MCF 10A (cell line): ENCODE results near the gene VCX3A. TPM values are rescaled to one million over a fixed set of nuclear protein-coding genes. Genes with fewer than 3 reads are reported as not detected.

Source experiments
- BruUV-seq: library from RNA; stranded (reverse); fragments of 400-500 nt; replicated peaks from 2 replicates; lab custom pipeline; 2021; lab: Mats Ljungman, UMichigan
- CTCF ChIA-PET: fragments of 300-600 bp; sonication (Branson Sonifier 250); formaldehyde crosslinking; extraction: SDS; loops from one replicate; lab custom pipeline; 2021; ENCODE audit warnings: antibody characterized with exemption, inconsistent platforms; lab: Yijun Ruan, JAX
- POLR2A ChIA-PET: fragments of 300-600, 350-650 bp; sonication (Branson Sonifier 250); formaldehyde crosslinking; extraction: SDS; loops from one replicate; lab custom pipeline; 2020; ENCODE audit warnings: antibody characterized with exemption, inconsistent platforms; lab: Yijun Ruan, JAX
- DNase-seq: peaks from one replicate; pipeline ENCODE4 v3.0.0-alpha.2; 2018; ENCODE audit not compliant: unreplicated experiment
- H3K27ac Mint-ChIP-seq: one replicate; pipeline ENCODE4 v1.8.0; 2022; ENCODE audit warnings: mild to moderate bottlenecking, low read depth, mixed read lengths; ENCODE audit not compliant: unreplicated experiment
- H3K27me3 Mint-ChIP-seq: one replicate; pipeline ENCODE4 v1.8.0; 2022; ENCODE audit warnings: mixed read lengths; ENCODE audit not compliant: insufficient read depth, unreplicated experiment
- H3K36me3 Mint-ChIP-seq: one replicate; pipeline ENCODE4 v1.8.0; 2022; ENCODE audit warnings: mild to moderate bottlenecking, moderate library complexity, mixed read lengths; ENCODE audit not compliant: insufficient read depth, unreplicated experiment
- H3K4me1 Mint-ChIP-seq: one replicate; pipeline ENCODE4 v1.8.0; 2022; ENCODE audit warnings: mixed read lengths; ENCODE audit not compliant: insufficient read depth, unreplicated experiment
- H3K4me3 Mint-ChIP-seq: one replicate; pipeline ENCODE4 v1.8.0; 2022; ENCODE audit warnings: mild to moderate bottlenecking, moderate library complexity, mixed read lengths; ENCODE audit not compliant: unreplicated experiment
- H3K9me3 Mint-ChIP-seq: one replicate; pipeline ENCODE4 v1.8.0; 2022; ENCODE audit warnings: mixed read lengths; ENCODE audit not compliant: unreplicated experiment
- CTCF ChIP-seq: fragments of 200-600 bp; IDR thresholded peaks from one replicate; pipeline ENCODE4 v1.8.0; 2022; ENCODE audit warnings: antibody characterized with exemption, mild to moderate bottlenecking; ENCODE audit not compliant: unreplicated experiment
- intact Hi-C: fragments of 100-400 bp; cut with micrococcal nuclease; formaldehyde crosslinking; loops from 2 replicates; pipeline ENCODE4 v1.14.1; 2022
- total RNA-seq: library from RNA; stranded (reverse); gene quantifications from 2 replicates; pipeline ENCODE4 v1.2.3, GENCODE V29; 2022

VCX3A gene
- total RNA-seq, 1 experiment from 2014 or later = not detected

GRCh38 chrX:6550999-6551398, 16.1 kb upstream of the VCX3A start:
- no peak for TF ChIP-seq CTCF
- no TSS peak for BruUV-seq
- H3K27me3 Mint-ChIP-seq = no peaks in the 10 kb centered on the region
- H3K4me1 Mint-ChIP-seq = no peaks in the 10 kb centered on the region
- H3K27ac Mint-ChIP-seq = no peak overlapping the region
- H3K36me3 Mint-ChIP-seq = no peaks in the 10 kb centered on the region
- ChIA-PET CTCF (no interaction called here), POLR2A (no interaction called here)
- H3K4me3 Mint-ChIP-seq = no peak overlapping the region
- peaks cover 53% of the 10 kb centered on the region for H3K9me3 Mint-ChIP-seq
- no peak for DNase-seq
- intact Hi-C loops = no loop called here

- H3K36me3 Mint-ChIP-seq = no peaks in the 10 kb centered on the region
- intact Hi-C loops = no loop called here
- BruUV-seq = no TSS peak
- H3K27ac Mint-ChIP-seq = no peak overlapping the region
- TF ChIP-seq CTCF = no peak
- H3K27me3 Mint-ChIP-seq = no peaks in the 10 kb centered on the region
- CTCF ChIA-PET = no interaction called here
- H3K4me3 Mint-ChIP-seq = no peak overlapping the region
- no peaks in the 10 kb centered on the region for H3K4me1 Mint-ChIP-seq
- DNase-seq = no peak
- H3K9me3 Mint-ChIP-seq = peaks cover 27% of the 10 kb centered on the region
- POLR2A ChIA-PET = no interaction called here
These were observed 10.8 kb upstream of the VCX3A start for GRCh38 chrX:6545712-6546111.

GRCh38 chrX:6526564-6527136, 8.3 kb downstream of the VCX3A start:
- POLR2A ChIA-PET = no interaction called here
- Mint-ChIP-seq H3K4me3 (no peak overlapping the region), H3K27ac (no peak overlapping the region), H3K36me3 (no peaks in the 10 kb centered on the region), H3K27me3 (no peaks in the 10 kb centered on the region), H3K4me1 (no peaks in the 10 kb centered on the region), H3K9me3 (peaks cover 20% of the 10 kb centered on the region)
- TF ChIP-seq CTCF = no peak
- no TSS peak for BruUV-seq
- DNase-seq = no peak
- intact Hi-C loops = no loop called here
- CTCF ChIA-PET = no interaction called here

GRCh38 chrX:6517376-6517775, 17.5 kb downstream of the VCX3A start:
- no peaks in the 10 kb centered on the region for H3K4me1 Mint-ChIP-seq
- H3K36me3 Mint-ChIP-seq = no peaks in the 10 kb centered on the region
- intact Hi-C loops = no loop called here
- H3K27me3 Mint-ChIP-seq = no peaks in the 10 kb centered on the region
- H3K27ac Mint-ChIP-seq = no peak overlapping the region
- peaks cover 19% of the 10 kb centered on the region for H3K9me3 Mint-ChIP-seq
- BruUV-seq = no TSS peak
- H3K4me3 Mint-ChIP-seq = no peak overlapping the region
- no peak for TF ChIP-seq CTCF
- DNase-seq = no peak
- CTCF ChIA-PET = no interaction called here
- POLR2A ChIA-PET = no interaction called here
